T1000 (cell line): ENCODE measurements around the gene MRPL34.
"Not testable (repeated sequence)": the region's sequence is repeated elsewhere in the genome, so short reads cannot be mapped to it uniquely, and the experiment has no call there.

ENCODE experiments used
- DNase-seq: peaks from one replicate; lab custom pipeline; 2025; ENCODE audit warnings: mixed read lengths; lab: John Stamatoyannopoulos, UW

The MRPL34 gene

GRCh38 chr19:17285415-17286135 lies 20.1 kb upstream of the MRPL34 start:
- no peak for DNase-seq

GRCh38 chr19:17286263-17286662 lies 19.4 kb upstream of the MRPL34 start:
- DNase-seq: no peak

- no peak for DNase-seq
Observed at GRCh38 chr19:17286752-17287151, 18.9 kb upstream of the MRPL34 start.

- DNase-seq: no peak
Observed at GRCh38 chr19:17289489-17289888, 16.2 kb upstream of the MRPL34 start.

- DNase-seq: peak; percentile 58
Observed at GRCh38 chr19:17292301-17293074, 13.2 kb upstream of the MRPL34 start.

- DNase-seq: no peak
Observed at GRCh38 chr19:17293605-17294004, 12.1 kb upstream of the MRPL34 start.

- DNase-seq: no peak
Observed at GRCh38 chr19:17294051-17294891, 11.4 kb upstream of the MRPL34 start.

- DNase-seq: not testable (repeated sequence)
Observed at GRCh38 chr19:17295551-17295950, 10.1 kb upstream of the MRPL34 start.

- no peak for DNase-seq
Observed at GRCh38 chr19:17296273-17296672, 9.4 kb upstream of the MRPL34 start.

GRCh38 chr19:17296976-17297375 lies 8.7 kb upstream of the MRPL34 start:
- no peak for DNase-seq

- no peak for DNase-seq
Observed at GRCh38 chr19:17300992-17301619, 4.6 kb upstream of the MRPL34 start.

- no peak for DNase-seq
Observed at GRCh38 chr19:17302391-17303166, 3.1 kb upstream of the MRPL34 start.

GRCh38 chr19:17303167-17303939 lies 2.3 kb upstream of the MRPL34 start, which contains the start of gene ABHD8:
Gene ABHD8, minus strand, starts transcription at chr19:17303425. Its CDS starts 1,809 bp downstream, at chr19:17301616.
- peak; percentile 94 for DNase-seq

- DNase-seq: no peak
Observed at GRCh38 chr19:17303940-17304267, 1.8 kb upstream of the MRPL34 start.

GRCh38 chr19:17304386-17305215 lies 1.1 kb upstream of the MRPL34 start:
- no peak for DNase-seq

GRCh38 chr19:17305216-17305516 lies 506 bp upstream of the MRPL34 start:
- DNase-seq: no peak

- DNase-seq: no peak
Observed at GRCh38 chr19:17306285-17306714, 628 bp downstream of the MRPL34 start.

GRCh38 chr19:17307876-17308377 lies 2.3 kb downstream of the MRPL34 start:
- no peak for DNase-seq

GRCh38 chr19:17309198-17309964 lies 3.7 kb downstream of the MRPL34 start, which contains the start of gene DDA1:
Gene DDA1, plus strand, starts transcription at chr19:17309563. Its CDS starts 92 bp downstream, at chr19:17309655.
- peak; percentile 97 for DNase-seq
